ENCODE measurements around the gene SELENOO.
"Not testable (repeated sequence)": the region's sequence is repeated elsewhere in the genome, so short reads cannot be mapped to it uniquely, and the experiment has no call there.

The SELENOO gene, protein sequence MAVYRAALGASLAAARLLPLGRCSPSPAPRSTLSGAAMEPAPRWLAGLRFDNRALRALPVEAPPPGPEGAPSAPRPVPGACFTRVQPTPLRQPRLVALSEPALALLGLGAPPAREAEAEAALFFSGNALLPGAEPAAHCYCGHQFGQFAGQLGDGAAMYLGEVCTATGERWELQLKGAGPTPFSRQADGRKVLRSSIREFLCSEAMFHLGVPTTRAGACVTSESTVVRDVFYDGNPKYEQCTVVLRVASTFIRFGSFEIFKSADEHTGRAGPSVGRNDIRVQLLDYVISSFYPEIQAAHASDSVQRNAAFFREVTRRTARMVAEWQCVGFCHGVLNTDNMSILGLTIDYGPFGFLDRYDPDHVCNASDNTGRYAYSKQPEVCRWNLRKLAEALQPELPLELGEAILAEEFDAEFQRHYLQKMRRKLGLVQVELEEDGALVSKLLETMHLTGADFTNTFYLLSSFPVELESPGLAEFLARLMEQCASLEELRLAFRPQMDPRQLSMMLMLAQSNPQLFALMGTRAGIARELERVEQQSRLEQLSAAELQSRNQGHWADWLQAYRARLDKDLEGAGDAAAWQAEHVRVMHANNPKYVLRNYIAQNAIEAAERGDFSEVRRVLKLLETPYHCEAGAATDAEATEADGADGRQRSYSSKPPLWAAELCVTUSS

GRCh38 chr22:50200461-50201190, at the start of gene SELENOO:
Gene SELENOO (plus strand): TSS chr22:50201011. CDS start chr22:50201037, 26 bp downstream.
- peak; percentile 82 to 83 for DNase-seq (ENCODE audit: low read depth in 2 of 2)

DNA sequence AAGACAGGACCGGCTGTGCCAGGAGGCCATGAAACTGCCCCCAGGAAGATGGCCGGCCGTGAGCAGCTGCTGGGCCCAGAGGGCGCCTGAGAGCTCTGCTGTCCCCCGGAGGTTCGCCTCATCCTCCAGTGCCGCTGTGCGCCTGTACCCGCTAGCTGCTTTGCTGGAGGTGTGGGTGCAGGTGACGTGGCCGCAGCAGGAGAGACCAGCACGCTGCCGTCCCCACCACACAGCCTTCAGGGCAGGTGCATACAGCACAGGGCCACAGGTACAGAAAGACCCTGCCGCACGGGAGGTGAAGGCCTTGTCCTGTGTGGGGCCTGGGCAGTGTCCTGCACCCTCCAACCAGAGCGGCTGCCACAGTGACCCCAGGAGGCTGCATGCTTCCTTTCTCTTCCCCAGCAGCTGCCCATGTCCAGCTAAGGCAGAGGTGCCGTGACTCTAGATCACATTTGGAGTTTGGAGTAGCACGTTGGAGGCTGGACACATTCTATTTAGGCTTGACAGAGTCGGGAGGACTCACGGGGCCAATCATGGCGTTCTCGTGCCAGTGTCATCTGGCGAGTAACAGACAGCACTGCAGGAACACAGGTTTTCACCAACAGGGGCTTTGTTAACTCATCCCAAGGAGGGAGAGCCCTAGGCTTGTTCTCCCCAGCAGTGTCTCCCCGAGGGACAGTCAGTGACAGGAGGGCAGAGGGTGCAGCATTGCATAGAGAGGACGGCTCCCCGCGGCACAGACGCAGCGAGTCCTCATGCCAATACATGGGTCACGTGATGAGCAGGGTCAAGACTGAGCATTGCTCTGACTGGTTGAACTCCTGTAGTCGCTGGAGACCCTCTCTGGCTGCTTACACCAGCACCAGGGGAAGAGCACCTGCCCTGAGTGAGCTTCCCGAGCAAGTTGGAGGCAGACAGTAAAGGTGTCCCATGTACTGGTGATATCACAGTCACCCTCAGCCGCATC, 49.0 kb upstream of the SELENOO start:
- no peak for DNase-seq (ENCODE audit: low read depth in 2 of 2)

- DNase-seq (ENCODE audit: low read depth in 2 of 2) = no peak
Observed at GRCh38 chr22:50153056-50153755, 47.6 kb upstream of the SELENOO start.

GRCh38 chr22:50153756-50154140, 47.1 kb upstream of the SELENOO start:
- no peak for DNase-seq (ENCODE audit: low read depth in 2 of 2)

DNA sequence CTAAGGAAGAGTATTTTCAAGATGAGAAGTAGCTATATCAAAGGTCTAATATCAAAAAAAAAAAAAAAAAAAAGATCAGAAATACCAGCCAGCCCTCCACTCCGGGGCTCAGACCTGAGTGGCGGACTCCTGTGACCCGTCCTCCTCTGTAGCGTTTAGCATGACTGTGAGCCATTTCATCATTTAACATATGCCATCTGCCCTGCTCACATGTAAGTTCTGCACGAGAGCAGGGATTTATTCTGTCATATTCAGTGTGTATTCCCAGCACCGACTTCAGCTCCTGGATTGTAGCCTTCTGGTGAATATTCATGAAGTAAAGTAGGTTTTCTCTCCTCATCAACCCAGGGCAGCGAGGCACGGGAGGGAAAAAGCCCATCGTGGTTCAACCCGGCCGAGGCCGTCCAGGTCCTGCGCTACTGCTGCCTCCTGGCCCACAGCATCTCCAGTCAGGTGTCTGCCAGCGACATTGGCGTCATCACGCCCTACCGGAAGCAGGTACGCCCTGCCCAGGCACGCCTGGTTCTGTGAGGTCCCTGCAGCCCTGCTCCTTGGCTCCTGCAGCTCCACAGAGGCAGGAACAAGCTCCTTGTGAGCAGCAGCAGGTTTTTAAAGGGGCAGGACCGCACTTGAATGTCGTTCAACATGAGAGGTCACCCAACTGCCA, 43.0 kb upstream of the SELENOO start:
- DNase-seq (ENCODE audit: low read depth in 2 of 2) = no peak

- no peak for DNase-seq (ENCODE audit: low read depth in 2 of 2)
Observed at GRCh38 chr22:50160947-50161346, 39.9 kb upstream of the SELENOO start.

- no peak for DNase-seq (ENCODE audit: low read depth in 2 of 2)
Observed at GRCh38 chr22:50161508-50162390, 39.1 kb upstream of the SELENOO start.

- DNase-seq (ENCODE audit: low read depth in 2 of 2) = no peak
Observed at GRCh38 chr22:50162391-50162956, 38.3 kb upstream of the SELENOO start.

- DNase-seq (ENCODE audit: low read depth in 2 of 2) = no peak
Observed at GRCh38 chr22:50165436-50166123, 35.2 kb upstream of the SELENOO start.

DNA sequence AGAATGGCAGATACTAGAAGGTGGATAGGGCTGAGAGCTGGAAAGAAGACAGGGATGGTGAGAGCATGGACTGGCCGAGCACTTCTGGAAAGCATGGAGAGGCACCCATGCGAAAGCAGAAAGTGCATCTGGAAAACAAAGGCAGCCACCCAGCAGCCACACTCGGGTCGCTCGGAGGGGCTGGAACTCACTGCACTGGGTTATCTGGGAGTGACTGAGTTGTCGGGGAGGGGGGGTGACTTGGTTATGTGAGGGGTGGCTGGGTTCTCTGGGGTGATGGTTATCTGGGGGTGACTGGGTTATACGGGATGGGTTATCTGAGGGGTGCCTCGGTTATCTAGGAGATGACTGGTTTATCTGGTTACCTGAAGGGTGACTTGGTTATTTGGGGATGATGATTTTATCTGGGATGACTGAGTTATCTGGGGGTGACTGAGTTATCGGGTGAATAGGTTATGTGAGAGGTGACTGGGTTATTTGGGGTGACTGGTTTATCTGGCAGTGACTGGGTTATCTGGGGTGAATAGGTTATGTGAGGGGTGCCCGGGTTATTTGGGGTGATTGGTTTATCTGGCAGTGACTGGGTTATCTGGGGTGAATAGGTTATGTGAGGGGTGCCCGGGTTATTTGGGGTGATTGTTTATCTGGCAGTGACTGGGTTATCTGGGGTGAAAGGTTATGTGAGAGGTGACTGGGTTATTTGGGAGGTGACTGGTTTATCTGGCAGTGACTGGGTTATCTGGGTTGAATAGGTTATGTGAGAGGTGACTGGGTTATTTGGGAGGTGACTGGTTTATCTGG, 32.9 kb upstream of the SELENOO start:
- no peak for DNase-seq (ENCODE audit: low read depth in 2 of 2)

DNA sequence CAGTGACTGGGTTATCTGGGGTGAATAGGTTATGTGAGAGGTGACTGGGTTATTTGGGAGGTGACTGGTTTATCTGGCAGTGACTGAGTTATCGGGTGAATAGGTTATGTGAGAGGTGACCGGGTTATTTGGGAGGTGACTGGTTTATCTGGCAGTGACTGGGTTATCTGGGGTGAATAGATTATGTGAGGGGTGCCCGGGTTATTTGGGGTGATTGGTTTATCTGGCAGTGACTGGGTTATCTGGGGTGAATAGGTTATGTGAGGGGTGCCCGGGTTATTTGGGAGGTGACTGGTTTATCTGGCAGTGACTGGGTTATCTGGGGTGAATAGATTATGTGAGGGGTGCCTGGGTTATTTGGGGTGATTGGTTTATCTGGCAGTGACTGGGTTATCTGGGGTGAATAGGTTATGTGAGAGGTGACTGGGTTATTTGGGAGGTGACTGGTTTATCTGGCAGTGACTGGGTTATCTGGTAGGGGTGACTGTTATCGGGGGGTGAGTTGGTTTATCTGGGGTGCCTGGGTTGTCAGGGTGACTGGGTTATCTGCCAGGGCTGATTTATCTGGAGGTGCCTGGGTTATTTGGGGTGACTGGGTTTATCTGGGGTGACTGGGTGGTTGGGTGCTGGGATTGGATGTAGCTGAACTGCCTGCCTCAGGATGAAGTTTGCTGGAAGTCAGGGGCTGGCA, 32.2 kb upstream of the SELENOO start:
- not testable (repeated sequence) for DNase-seq (ENCODE audit: low read depth in 2 of 2)

DNA sequence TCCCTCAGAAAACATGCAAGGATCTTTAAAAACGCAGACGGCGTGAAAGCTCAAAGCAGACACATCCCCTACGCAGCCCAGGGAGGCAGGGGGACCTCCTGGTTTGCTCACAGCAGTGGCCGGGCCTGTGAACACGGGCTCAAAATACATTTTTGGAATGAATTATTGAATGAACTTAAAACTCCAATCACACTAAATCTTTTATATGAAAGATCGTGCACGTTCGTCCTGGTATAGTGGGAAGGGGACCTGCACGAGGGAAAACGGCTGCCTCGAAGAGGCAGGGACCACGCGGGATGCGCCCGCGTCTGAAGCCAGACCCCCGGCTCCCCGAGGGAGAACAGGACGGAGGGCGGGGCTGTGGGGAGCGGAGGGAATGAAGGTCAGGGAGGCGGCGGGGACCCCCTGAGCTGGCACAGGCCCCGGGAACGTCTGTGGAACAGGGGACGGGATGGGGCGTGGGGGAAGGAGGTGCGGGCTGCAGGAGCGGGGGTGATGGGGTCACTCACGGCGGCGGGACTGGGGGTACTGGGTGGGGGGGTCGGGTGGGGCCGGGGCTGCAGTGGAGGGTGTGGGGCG, 31.5 kb upstream of the SELENOO start:
- no peak for DNase-seq (ENCODE audit: low read depth in 2 of 2)

GRCh38 chr22:50169774-50170341, 31.0 kb upstream of the SELENOO start:
- DNase-seq (ENCODE audit: low read depth in 2 of 2) = peak in 1 of 2 donors; percentile 22

GRCh38 chr22:50170453-50171318, 30.1 kb upstream of the SELENOO start, which contains the start of gene PANX2:
Gene PANX2 (plus strand): TSS chr22:50170731. CDS start chr22:50170731, 0 bp downstream.
- DNase-seq (ENCODE audit: low read depth in 2 of 2) = no peak
